Right lobe of liver (tissue), 6 donors: ENCODE measurements around the gene TSNAXIP1. TPM values are rescaled to one million over a fixed set of nuclear protein-coding genes. Genes with fewer than 3 reads are reported as not detected.

ENCODE experiments used
- ATAC-seq, 4 donors: fragments of 200-7000 bp; cut with Tn5 transposase; one replicate each; pipeline ENCODE4 v1.9.1; 2020; ENCODE audit warnings: mild to moderate bottlenecking in 4 of 4, moderate library complexity in 4 of 4
- DNase-seq, 3 donors: peaks; one replicate each; pipeline ENCODE4 v3.0.0-alpha.2; 2020
- H3K27ac ChIP-seq, 3 donors: fragments of 200-600 bp; one replicate each; pipeline ENCODE4 v1.8.0; 2022
- H3K27me3 ChIP-seq, 2 donors: fragments of 200-600 bp; one replicate each; pipeline ENCODE4 v1.8.0; 2022
- H3K36me3 ChIP-seq, 4 donors: fragments of 200-600 bp; sonication (generic) in 1 of 4; one replicate each; pipeline versions ENCODE4 v1.5.1 to v1.8.0; 2017 to 2022; ENCODE audit warnings: control low read depth in 1 of 4
- H3K4me1 ChIP-seq, 4 donors: fragments of 200-600 bp; sonication (generic) in 1 of 4; one replicate each; pipeline versions ENCODE4 v1.5.1 to v1.8.0; 2017 to 2022; ENCODE audit warnings: control low read depth in 1 of 4
- H3K4me3 ChIP-seq, 3 donors: fragments of 200-600 bp; one replicate each; pipeline ENCODE4 v1.8.0; 2022
- H3K9me3 ChIP-seq, 4 donors: fragments of 200-600 bp; sonication (generic) in 1 of 4; one replicate each; pipeline versions ENCODE4 v1.5.1 to v1.8.0; 2017 to 2022; ENCODE audit warnings: control low read depth in 1 of 4
- CTCF ChIP-seq, 4 donors: fragments of 200-600 bp in 3 of 4; fragments of 450-650 bp in 1 of 4; IDR thresholded peaks; one replicate each; pipeline versions ENCODE4 v1.5.1 to v1.8.0; 2016 to 2022; ENCODE audit warnings: antibody characterized with exemption in 4 of 4, mild to moderate bottlenecking in 2 of 4
- POLR2A ChIP-seq: fragments of 450-650 bp; IDR thresholded peaks from one replicate; pipeline ENCODE4 v1.6.1; 2017; ENCODE audit warnings: antibody characterized with exemption, mild to moderate bottlenecking
- WGBS: methylation state at CpG from one replicate; pipeline ENCODE4 v1.1.6; 2018; ENCODE audit warnings: low coverage, low lambda C conversion rate; ENCODE audit not compliant: insufficient coverage; ENCODE audit errors: missing lambda C conversion rate; 5-methylcytosine and 5-hydroxymethylcytosine counted together
- intact Hi-C, 2 donors: fragments of 100-400 bp; cut with DNase I; formaldehyde crosslinking; loops; one replicate each; pipeline versions ENCODE4 v1.11.2 to v1.14.1; 2022
- total RNA-seq, 6 experiments: library from RNA; depleted of rRNA in 2 of 6; stranded (reverse); fragments of >200 nt in 2 of 6; fragmentation: NEBNext Ultra II Directional in 3 of 6; extraction: Animal tissue kit (Norgen Biotek cat#: 25700) in 3 of 6; gene quantifications; one replicate each; pipeline versions ENCODE4 v1.1.0 to v1.2.4, GENCODE V29; 2016 to 2023
- donor health status: DM: no; HTN: yes; CAD: no.
- donor health status: DM: no; HTN: no; CAD: no.
- donor health status: DM: no; HTN: no; CAD: no.
- donor health status: DM: no; HTN: yes; CAD: no.
- donor health status: DM: no; HTN: yes; CAD: no.

TSNAXIP1 gene
- total RNA-seq, 6 experiments from 2014 or later = 0.42 to 1.2 (median 0.99) TPM

- 63% methylated on average over 2 of the region's 10 CpGs for WGBS
- ATAC-seq (no peak), DNase-seq (no peak)
- TF ChIP-seq POLR2A = no peak
- TF ChIP-seq CTCF (IDR thresholded peaks at IDR 0.05) = no peak
- intact Hi-C loops = no loop called here
- no peak overlapping the region for H3K27ac ChIP-seq
- peaks cover 0 to 24% (median 17%) of the 10 kb centered on the region in 4 donors for H3K4me1 ChIP-seq
- H3K27me3 ChIP-seq = no peaks in the 10 kb centered on the region
- H3K36me3 ChIP-seq = no peaks in the 10 kb centered on the region
- H3K9me3 ChIP-seq = no peaks in the 10 kb centered on the region
- no peak overlapping the region for H3K4me3 ChIP-seq
These were observed 49.1 kb downstream of the TSNAXIP1 start for GRCh38 chr16:67855789-67856188.

- Histone ChIP-seq H3K9me3 (no peaks in the 10 kb centered on the region), H3K4me3 (no peak overlapping the region), H3K27me3 (no peaks in the 10 kb centered on the region), H3K36me3 (no peaks in the 10 kb centered on the region), H3K27ac (peak overlapping the region in 1 of 3 donors; percentile 16), H3K4me1 (peaks cover 0 to 24% (median 17%) of the 10 kb centered on the region in 4 donors)
- no peak for ATAC-seq
- no peak for TF ChIP-seq CTCF (IDR thresholded peaks at IDR 0.05)
- TF ChIP-seq POLR2A = no peak
- intact Hi-C loops = no loop called here
- 89% methylated on average over 3 of the region's 5 CpGs for WGBS
- DNase-seq = no peak
These were observed 50.3 kb downstream of the TSNAXIP1 start for GRCh38 chr16:67856927-67857546.

GRCh38 chr16:67857547-67858233 lies 51.0 kb downstream of the TSNAXIP1 start:
- H3K4me1 ChIP-seq = peaks cover 0 to 24% (median 17%) of the 10 kb centered on the region in 4 donors
- H3K4me3 ChIP-seq = no peak overlapping the region
- peak; percentile 95 to 96 (median 96) for ATAC-seq
- WGBS = 23% methylated on average over 3 of the region's 3 CpGs
- no peaks in the 10 kb centered on the region for H3K27me3 ChIP-seq
- TF ChIP-seq CTCF (IDR thresholded peaks at IDR 0.05) (no peak), POLR2A (no peak)
- peak; percentile 77 to 90 (median 86) for DNase-seq
- peak overlapping the region; percentile 20 to 53 (median 44) for H3K27ac ChIP-seq
- intact Hi-C loops = no loop called here
- H3K9me3 ChIP-seq = no peaks in the 10 kb centered on the region
- H3K36me3 ChIP-seq = no peaks in the 10 kb centered on the region

- ATAC-seq (no peak), DNase-seq (no peak)
- TF ChIP-seq POLR2A (no peak), CTCF (IDR thresholded peaks at IDR 0.05) (no peak)
- Histone ChIP-seq H3K27me3 (no peaks in the 10 kb centered on the region), H3K4me3 (no peak overlapping the region), H3K36me3 (no peaks in the 10 kb centered on the region), H3K27ac (peak overlapping the region; percentile 20 to 53 (median 44)), H3K9me3 (no peaks in the 10 kb centered on the region), H3K4me1 (peaks cover 0 to 24% (median 17%) of the 10 kb centered on the region in 4 donors)
- 35% methylated on average over 3 of the region's 4 CpGs for WGBS
- intact Hi-C loops = no loop called here
These were observed 51.8 kb downstream of the TSNAXIP1 start for GRCh38 chr16:67858500-67858899.
